ENCODE measurements around the gene GPR78.

Gene GPR78

DNA sequence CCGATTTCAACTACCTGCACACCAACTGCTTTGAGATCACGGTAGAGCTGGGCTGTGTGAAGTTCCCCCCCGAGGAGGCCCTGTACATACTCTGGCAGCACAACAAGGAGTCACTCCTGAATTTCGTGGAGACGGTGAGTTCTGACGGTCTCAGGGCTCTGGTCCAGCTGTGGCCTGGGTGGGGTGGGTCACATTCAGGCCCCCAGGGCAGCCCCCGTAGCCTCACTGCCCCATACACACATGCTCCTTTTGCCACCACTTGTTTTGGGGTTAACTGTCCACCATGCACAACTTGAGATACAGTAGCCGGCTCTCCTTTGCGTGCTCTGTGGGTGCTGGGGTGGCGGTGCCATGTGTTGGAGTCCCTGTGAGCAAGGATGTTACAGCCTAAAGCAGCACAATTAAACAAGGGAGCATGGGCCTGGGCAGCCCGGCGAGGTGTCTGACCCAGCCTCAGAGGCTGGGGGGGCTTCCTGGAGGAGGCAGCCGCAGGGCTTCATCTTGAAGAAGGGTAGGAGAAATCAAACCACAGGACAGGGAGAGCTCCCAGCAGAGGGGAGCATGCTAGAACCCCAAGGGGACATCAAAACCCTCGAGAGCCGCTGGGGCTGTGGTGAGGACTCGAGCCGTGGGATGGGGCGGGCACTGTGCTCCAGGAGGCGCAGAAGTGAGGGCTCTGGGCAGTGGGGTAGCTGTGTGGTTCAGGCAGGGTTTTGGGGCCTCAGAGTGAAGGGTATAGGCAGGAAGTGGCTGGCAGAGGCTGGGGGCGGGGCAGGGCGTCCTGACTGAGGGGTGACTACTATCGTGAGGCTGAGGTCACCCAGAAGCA lies 34.4 kb downstream of the GPR78 start:
- TF ChIP-seq, protein P1, sequence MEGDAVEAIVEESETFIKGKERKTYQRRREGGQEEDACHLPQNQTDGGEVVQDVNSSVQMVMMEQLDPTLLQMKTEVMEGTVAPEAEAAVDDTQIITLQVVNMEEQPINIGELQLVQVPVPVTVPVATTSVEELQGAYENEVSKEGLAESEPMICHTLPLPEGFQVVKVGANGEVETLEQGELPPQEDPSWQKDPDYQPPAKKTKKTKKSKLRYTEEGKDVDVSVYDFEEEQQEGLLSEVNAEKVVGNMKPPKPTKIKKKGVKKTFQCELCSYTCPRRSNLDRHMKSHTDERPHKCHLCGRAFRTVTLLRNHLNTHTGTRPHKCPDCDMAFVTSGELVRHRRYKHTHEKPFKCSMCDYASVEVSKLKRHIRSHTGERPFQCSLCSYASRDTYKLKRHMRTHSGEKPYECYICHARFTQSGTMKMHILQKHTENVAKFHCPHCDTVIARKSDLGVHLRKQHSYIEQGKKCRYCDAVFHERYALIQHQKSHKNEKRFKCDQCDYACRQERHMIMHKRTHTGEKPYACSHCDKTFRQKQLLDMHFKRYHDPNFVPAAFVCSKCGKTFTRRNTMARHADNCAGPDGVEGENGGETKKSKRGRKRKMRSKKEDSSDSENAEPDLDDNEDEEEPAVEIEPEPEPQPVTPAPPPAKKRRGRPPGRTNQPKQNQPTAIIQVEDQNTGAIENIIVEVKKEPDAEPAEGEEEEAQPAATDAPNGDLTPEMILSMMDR (IDR thresholded peaks at IDR 0.05; ENCODE audit: low read depth, low read length): no peak
- no peak overlapping the region for H3K4me3 ChIP-seq (ENCODE audit: low read depth, low read length)

DNA sequence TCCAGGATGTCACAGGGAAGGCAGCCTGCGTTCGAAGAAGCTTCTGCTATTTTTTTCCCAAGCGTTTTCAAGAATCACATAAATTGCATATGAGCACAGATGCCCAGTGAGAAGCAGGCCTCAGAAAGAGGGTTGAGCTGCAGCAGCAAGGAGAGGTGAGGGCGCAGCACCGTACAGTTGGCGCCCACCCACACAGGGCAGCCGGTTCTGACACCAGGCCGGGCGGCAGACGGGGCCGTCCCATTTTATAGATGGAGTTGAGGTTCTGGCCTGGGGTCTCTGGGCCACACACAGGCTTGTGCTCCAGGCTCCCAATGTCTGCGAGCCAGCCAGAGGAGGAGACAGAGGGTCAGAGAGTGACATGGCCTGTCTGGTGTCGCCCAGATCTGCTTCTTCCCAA lies 35.2 kb downstream of the GPR78 start:
- TF ChIP-seq, protein P1 (IDR thresholded peaks at IDR 0.05; ENCODE audit: low read depth, low read length): no peak

DNA sequence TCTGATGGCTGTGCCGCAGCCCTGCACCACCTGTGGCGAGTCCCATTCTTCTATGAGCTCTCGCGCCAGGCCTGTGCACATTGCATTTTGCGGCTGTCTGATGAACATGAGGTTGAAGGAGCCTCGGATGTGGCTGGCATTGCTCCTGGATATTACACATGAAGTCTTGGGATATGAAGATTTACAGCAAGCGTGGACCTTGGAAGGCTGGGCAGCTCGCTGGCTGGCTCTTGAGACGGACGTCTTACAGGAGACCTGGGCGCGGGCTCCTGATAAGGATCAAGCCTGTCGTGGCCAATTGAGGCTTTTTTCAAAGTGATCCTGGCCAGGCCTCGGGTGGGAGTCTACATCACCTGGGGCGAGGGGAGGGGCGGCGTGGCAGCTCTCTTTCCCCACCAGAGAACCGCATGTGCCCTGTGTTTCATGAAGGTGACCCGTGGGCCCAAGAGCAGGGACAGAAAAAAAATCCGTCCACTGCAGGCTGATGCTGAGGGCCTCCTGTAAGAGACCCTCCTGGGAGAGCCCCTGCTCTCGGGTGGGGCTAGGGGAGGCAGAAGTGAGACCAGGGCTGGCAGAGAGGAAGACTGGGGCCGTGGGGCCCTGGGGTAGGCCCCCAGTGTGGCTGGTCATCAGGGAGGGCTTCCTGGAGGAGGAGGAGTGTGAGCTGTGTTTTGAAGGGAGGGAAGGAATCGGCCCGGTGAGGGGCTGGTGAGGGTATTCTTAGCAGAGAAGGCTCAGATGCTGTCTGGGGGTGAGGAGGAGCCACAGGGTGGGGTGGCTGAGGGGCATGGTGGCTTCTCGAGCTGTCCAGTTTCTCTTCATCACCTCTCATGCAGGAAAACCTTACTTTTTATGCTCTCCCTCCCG lies 36.0 kb downstream of the GPR78 start:
- TF ChIP-seq, protein P1 (IDR thresholded peaks at IDR 0.05; ENCODE audit: low read depth, low read length): no peak
- H3K4me3 ChIP-seq (ENCODE audit: low read depth, low read length): no peak overlapping the region

More for the DNA sequence above, 35.2 kb downstream of the GPR78 start:
- H3K4me3 ChIP-seq (ENCODE audit: low read depth, low read length): no peak overlapping the region

DNA sequence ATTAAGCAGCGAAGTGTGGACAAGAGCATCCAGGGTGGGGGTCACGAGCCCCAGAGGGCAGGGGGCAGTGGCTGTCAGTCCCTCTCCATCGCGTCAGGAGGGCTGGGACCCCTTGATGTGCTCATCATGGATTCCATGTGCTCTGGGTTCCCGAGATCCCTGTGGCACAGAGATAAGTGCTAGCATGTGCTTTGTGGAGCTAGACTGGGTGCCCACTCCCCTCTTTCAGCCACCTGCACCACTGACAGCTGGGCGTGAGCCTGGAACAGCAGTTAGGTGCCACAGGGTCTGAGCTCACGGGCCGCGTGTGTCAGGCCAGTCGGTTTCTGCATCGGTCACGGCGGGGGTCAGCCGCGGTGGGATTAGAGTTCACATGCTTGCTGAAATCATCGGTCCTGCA lies 36.6 kb downstream of the GPR78 start:
- TF ChIP-seq, protein P1 (IDR thresholded peaks at IDR 0.05; ENCODE audit: low read depth, low read length): no peak
- no peak overlapping the region for H3K4me3 ChIP-seq (ENCODE audit: low read depth, low read length)

DNA sequence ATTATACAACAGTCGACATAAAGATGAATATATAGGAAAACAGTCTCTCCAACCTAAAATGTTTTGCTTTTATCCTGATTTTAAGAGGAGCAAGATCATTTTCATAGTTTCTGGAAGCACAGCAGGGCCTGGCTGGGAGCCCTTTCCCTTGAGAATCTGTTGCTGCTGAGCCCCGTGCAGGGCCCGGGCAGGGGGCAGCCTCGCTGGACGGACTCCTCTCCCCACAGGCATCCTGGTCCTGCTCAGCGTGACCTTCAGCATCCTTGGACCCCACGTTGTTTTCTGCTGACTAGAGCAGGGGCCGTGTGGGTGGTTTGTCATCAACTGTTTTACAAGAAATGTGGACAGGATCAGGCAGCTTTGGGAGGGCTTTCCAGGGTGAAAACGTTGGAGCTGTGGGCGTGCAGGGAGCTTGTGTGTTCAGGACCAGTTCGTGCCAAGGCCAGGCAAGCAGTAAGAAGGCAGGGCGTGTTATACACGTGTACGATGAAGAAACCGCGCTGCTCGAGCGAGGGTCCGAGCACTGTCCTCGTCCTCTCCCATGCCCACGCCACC lies 37.4 kb downstream of the GPR78 start:
- no peak overlapping the region for H3K4me3 ChIP-seq (ENCODE audit: low read depth, low read length)
- TF ChIP-seq, protein P1 (IDR thresholded peaks at IDR 0.05; ENCODE audit: low read depth, low read length): no peak

DNA sequence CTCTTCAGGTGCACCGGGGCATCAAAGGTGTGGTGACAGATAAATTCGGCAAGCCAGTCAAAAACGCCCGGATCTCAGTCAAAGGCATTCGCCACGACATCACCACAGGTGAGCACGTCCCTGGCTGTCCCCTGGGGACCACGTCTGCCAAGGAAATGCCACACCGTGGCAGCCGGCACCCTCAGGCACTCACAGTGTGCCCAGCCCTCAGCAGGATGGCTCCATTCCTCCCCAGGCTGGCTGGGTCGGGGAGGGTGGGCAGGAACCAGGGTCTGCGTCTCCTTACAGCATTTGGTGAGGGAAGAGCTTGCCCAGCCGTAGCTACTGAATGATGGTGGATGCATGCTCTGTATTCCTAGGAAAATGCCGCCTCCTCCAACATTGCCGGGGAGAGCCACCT lies 38.2 kb downstream of the GPR78 start:
- H3K4me3 ChIP-seq (ENCODE audit: low read depth, low read length): no peak overlapping the region
- TF ChIP-seq, protein P1 (IDR thresholded peaks at IDR 0.05; ENCODE audit: low read depth, low read length): no peak
